Inferior parietal cortex (tissue), 1 donor: ENCODE data around the gene SMIM14.
"Not testable (repeated sequence)": the region's sequence is repeated elsewhere in the genome, so short reads cannot be mapped to it uniquely, and the experiment has no call there.

Source experiments
- DNase-seq: peaks from one replicate; pipeline ENCODE4 v3.0.0-alpha.2; 2016; ENCODE audit errors: extremely low spot score

SMIM14 gene

GRCh38 chr4:39597695-39598381, 40.8 kb downstream of the SMIM14 start:
- DNase-seq: no peak

GRCh38 chr4:39596971-39597370, 41.7 kb downstream of the SMIM14 start:
- no peak for DNase-seq

GRCh38 chr4:39591290-39591689, 47.4 kb downstream of the SMIM14 start:
- DNase-seq: no peak

GRCh38 chr4:39587881-39588280, 50.8 kb downstream of the SMIM14 start:
- no peak for DNase-seq

GRCh38 chr4:39574946-39575345, 63.7 kb downstream of the SMIM14 start:
- DNase-seq: no peak

GRCh38 chr4:39571504-39571903, 67.2 kb downstream of the SMIM14 start:
- DNase-seq: no peak

- DNase-seq: no peak
These were observed 67.6 kb downstream of the SMIM14 start for GRCh38 chr4:39571054-39571453.

- DNase-seq: no peak
These were observed 69.5 kb downstream of the SMIM14 start for GRCh38 chr4:39569209-39569608.

GRCh38 chr4:39568805-39569204, 69.9 kb downstream of the SMIM14 start:
- DNase-seq: no peak

- DNase-seq: no peak
These were observed 72.6 kb downstream of the SMIM14 start for GRCh38 chr4:39565878-39566600.

GRCh38 chr4:39563346-39563847, 75.3 kb downstream of the SMIM14 start:
- DNase-seq: no peak

GRCh38 chr4:39562792-39563191, 75.9 kb downstream of the SMIM14 start:
- no peak for DNase-seq

- DNase-seq: no peak
These were observed 79.0 kb downstream of the SMIM14 start for GRCh38 chr4:39559626-39560025.

- no peak for DNase-seq
These were observed 83.2 kb downstream of the SMIM14 start for GRCh38 chr4:39555472-39555871.

- DNase-seq: no peak
These were observed 90.1 kb downstream of the SMIM14 start for GRCh38 chr4:39548425-39549067.

GRCh38 chr4:39544580-39545315, 93.9 kb downstream of the SMIM14 start:
- DNase-seq: no peak

GRCh38 chr4:39544080-39544479, 94.6 kb downstream of the SMIM14 start:
- DNase-seq: not testable (repeated sequence)

GRCh38 chr4:39543034-39543433, 95.6 kb downstream of the SMIM14 start:
- DNase-seq: no peak

GRCh38 chr4:39542611-39543012, 96.1 kb downstream of the SMIM14 start:
- no peak for DNase-seq

GRCh38 chr4:39541987-39542610, 96.6 kb downstream of the SMIM14 start:
- DNase-seq: no peak

- no peak for DNase-seq
These were observed 99.5 kb downstream of the SMIM14 start for GRCh38 chr4:39539089-39539611.
